Right atrium auricular region (tissue), 2 donors: Measurements from ENCODE around the gene VDAC1. TPM values are rescaled to one million over a fixed set of nuclear protein-coding genes. Genes with fewer than 3 reads are reported as not detected.

Experiments
- DNase-seq: peaks from one replicate; pipeline ENCODE4 v3.0.0-alpha.2; 2019; ENCODE audit warnings: low spot score
- H3K27ac ChIP-seq, 2 donors: fragments of 200-600 bp; sonication (generic); 1 replicate in 1 of 2; 2 replicates in 1 of 2; pipeline ENCODE4 v1.5.1; 2016 to 2019
- H3K27me3 ChIP-seq, 2 donors: fragments of 200-600 bp; sonication (generic); one replicate each; pipeline versions ENCODE4 v1.5.1 to v1.6.0; 2017 to 2019
- H3K36me3 ChIP-seq: fragments of 200-600 bp; sonication (generic); one replicate; pipeline ENCODE4 v1.5.1; 2016
- H3K4me1 ChIP-seq, 2 donors: fragments of 200-600 bp; sonication (generic); one replicate each; pipeline versions ENCODE4 v1.5.1 to v1.6.0; 2017 to 2019
- H3K4me3 ChIP-seq, 2 donors: fragments of 200-600 bp; sonication (generic); 1 replicate in 1 of 2; 2 replicates in 1 of 2; pipeline ENCODE4 v1.5.1; 2017 to 2019; ENCODE audit warnings: mild to moderate bottlenecking in 1 of 2, moderate library complexity in 1 of 2
- H3K9me3 ChIP-seq, 2 donors: fragments of 200-600 bp; sonication (generic); one replicate each; pipeline ENCODE4 v1.5.1; 2019
- total RNA-seq, 2 donors: library from RNA; depleted of rRNA; stranded (reverse); fragments of >200 nt; gene quantifications; one replicate each; pipeline ENCODE4 v1.1.0, GENCODE V29; 2016
- TF ChIP-seq, protein P1 (sequence below), 2 donors: fragments of 200-600 bp; sonication (generic); IDR thresholded peaks; one replicate each; pipeline ENCODE4 v1.5.1; 2019; ENCODE audit warnings: antibody characterized with exemption in 2 of 2

VDAC1 gene
- total RNA-seq, 2 donors from 2014 or later: 263 to 394 TPM

DNA sequence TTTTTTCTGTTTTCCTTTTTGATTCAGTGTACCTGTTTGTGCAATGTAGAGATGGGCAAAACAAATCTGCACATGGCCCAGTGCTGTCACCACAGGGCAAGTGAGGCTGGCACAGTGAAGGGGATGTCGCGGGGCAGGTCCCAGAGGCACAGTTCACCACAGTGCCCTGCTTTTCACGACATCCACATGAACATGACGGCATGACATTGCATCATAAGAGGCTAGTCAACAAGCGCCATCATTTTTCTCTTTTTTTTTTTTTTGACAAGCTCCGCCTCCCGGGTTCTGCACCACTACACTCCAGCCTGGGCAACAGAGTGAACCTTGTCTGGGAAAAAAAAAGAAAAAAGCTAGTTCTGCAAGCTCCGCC lies 42.9 kb upstream of the VDAC1 start:
- no peaks in the 10 kb centered on the region for H3K36me3 ChIP-seq
- no peaks in the 10 kb centered on the region for H3K27me3 ChIP-seq
- no peaks in the 10 kb centered on the region for H3K4me1 ChIP-seq
- DNase-seq: no peak
- H3K9me3 ChIP-seq: no peaks in the 10 kb centered on the region
- TF ChIP-seq, protein P1, sequence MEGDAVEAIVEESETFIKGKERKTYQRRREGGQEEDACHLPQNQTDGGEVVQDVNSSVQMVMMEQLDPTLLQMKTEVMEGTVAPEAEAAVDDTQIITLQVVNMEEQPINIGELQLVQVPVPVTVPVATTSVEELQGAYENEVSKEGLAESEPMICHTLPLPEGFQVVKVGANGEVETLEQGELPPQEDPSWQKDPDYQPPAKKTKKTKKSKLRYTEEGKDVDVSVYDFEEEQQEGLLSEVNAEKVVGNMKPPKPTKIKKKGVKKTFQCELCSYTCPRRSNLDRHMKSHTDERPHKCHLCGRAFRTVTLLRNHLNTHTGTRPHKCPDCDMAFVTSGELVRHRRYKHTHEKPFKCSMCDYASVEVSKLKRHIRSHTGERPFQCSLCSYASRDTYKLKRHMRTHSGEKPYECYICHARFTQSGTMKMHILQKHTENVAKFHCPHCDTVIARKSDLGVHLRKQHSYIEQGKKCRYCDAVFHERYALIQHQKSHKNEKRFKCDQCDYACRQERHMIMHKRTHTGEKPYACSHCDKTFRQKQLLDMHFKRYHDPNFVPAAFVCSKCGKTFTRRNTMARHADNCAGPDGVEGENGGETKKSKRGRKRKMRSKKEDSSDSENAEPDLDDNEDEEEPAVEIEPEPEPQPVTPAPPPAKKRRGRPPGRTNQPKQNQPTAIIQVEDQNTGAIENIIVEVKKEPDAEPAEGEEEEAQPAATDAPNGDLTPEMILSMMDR (IDR thresholded peaks at IDR 0.05): no peak
- H3K27ac ChIP-seq: no peak overlapping the region
- H3K4me3 ChIP-seq: no peak overlapping the region

DNA sequence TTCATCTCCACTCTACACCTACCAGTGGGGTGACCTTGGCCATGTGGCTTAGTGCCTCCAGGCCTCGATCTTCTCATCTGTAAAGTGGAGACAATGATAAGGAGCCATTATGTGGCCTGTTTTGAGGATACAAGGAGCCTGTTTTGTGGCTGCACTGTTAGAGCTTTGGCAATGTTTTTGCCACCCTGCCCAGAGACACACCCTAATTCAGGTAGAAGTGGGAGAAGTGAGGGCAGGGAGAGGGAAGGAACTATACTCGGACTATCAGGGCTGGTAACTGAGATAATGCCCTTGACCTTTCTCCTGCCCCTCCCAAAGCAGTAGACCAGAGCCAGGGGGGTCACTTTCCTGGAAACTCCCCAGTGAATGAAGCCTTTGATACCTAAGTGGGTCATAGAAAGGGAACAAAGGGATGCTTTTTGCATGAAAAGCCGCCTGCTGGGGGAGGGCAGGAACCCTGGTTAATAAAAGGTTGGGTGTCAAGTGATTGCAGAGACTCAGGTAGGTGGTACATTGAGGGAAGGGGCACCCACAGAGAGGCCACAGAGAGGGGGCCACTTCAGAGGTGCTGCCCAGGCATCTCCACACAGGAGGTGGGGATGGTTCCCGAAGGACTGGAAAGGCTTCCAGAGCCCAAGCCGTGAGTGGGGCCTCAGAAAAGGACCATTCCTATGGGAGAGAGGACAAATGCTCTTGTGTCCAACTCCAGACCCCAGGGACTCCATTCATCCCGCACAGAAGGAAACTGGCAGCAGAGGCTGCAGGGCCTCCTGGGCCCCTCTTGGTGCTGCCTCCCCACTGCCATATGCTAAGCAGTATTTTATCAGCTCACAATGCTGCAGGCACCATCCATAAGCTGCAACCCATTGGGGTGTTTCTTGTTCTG lies 42.3 kb upstream of the VDAC1 start:
- Histone ChIP-seq H3K9me3 (no peaks in the 10 kb centered on the region), H3K4me3 (no peak overlapping the region), H3K27me3 (no peaks in the 10 kb centered on the region), H3K4me1 (no peaks in the 10 kb centered on the region), H3K27ac (no peak overlapping the region), H3K36me3 (no peaks in the 10 kb centered on the region)
- DNase-seq: no peak
- TF ChIP-seq, protein P1 (IDR thresholded peaks at IDR 0.05): no peak

- H3K27me3 ChIP-seq: no peaks in the 10 kb centered on the region
- TF ChIP-seq, protein P1 (IDR thresholded peaks at IDR 0.05): no peak
- no peaks in the 10 kb centered on the region for H3K9me3 ChIP-seq
- H3K36me3 ChIP-seq: no peaks in the 10 kb centered on the region
- H3K4me3 ChIP-seq: no peak overlapping the region
- H3K4me1 ChIP-seq: no peaks in the 10 kb centered on the region
- no peak overlapping the region for H3K27ac ChIP-seq
- no peak for DNase-seq
Measured at GRCh38 chr5:134046330-134046729, 41.6 kb upstream of the VDAC1 start.

DNA sequence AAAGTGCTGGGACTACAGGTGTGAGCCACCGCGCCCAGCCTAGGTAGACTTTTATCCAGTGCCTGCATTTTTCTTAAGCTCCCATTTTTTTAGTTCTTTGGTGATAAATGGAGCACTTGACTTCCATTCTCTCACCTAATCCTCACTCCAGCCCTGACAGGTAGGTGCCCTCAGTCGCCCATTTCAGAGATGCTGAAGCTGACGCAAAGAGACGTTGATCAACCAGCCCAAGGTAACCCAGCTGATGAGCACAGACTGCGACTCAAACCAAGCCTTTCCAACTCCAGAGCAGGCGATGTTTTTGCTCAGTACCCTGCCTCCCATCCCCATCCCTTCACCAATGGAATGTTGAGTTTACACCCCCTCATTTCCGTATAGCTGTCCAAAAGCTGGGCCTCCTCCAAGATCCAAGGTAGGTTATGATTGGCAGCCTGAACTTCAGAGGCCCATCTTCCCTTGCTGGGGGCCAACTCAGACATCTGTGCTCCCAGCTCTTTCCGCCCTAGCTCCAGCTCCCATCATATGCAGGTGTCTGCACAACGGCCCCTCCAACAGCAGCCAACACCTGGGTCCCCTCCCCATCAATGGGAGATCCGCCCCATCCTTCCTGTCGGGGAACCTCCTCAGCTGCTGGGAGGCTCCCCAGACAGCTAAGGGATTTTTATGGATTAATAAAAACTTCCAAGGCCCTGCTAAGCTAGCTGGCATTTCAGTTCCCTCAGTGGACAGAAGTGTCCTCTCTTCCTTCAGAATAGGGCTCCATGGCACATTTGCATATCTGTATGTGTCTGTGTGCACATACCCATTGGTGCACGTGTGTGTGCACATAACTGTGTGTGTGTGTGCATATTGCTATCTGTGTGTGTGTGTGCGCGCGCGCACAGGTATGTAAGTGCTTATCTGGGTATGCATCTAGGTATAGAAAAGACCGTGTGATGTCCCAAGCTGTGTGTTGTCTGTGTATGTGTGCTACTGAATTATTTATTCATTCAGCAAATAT lies 39.3 kb upstream of the VDAC1 start:
- Histone ChIP-seq H3K36me3 (no peaks in the 10 kb centered on the region), H3K4me1 (no peaks in the 10 kb centered on the region), H3K27me3 (no peaks in the 10 kb centered on the region), H3K27ac (no peak overlapping the region), H3K9me3 (no peaks in the 10 kb centered on the region), H3K4me3 (no peak overlapping the region)
- TF ChIP-seq, protein P1 (IDR thresholded peaks at IDR 0.05): no peak
- no peak for DNase-seq

GRCh38 chr5:134041570-134042411 lies 37.0 kb upstream of the VDAC1 start:
- H3K36me3 ChIP-seq: no peaks in the 10 kb centered on the region
- H3K27me3 ChIP-seq: no peaks in the 10 kb centered on the region
- H3K4me1 ChIP-seq: no peaks in the 10 kb centered on the region
- TF ChIP-seq, protein P1 (IDR thresholded peaks at IDR 0.05): no peak
- H3K9me3 ChIP-seq: no peaks in the 10 kb centered on the region
- no peak overlapping the region for H3K27ac ChIP-seq
- no peak for DNase-seq
- no peak overlapping the region for H3K4me3 ChIP-seq
